ENCODE data around the gene ZNF850. TPM values are rescaled to one million over a fixed set of nuclear protein-coding genes. Genes with fewer than 3 reads are reported as not detected.
A peak's percentile ranks its signal among the peaks of the same experiment; 100 is the strongest.

The ZNF850 gene
- total and polyA plus RNA-seq, 12 donors, result 0.80 to 7.9 (median 3.8) TPM

DNA sequence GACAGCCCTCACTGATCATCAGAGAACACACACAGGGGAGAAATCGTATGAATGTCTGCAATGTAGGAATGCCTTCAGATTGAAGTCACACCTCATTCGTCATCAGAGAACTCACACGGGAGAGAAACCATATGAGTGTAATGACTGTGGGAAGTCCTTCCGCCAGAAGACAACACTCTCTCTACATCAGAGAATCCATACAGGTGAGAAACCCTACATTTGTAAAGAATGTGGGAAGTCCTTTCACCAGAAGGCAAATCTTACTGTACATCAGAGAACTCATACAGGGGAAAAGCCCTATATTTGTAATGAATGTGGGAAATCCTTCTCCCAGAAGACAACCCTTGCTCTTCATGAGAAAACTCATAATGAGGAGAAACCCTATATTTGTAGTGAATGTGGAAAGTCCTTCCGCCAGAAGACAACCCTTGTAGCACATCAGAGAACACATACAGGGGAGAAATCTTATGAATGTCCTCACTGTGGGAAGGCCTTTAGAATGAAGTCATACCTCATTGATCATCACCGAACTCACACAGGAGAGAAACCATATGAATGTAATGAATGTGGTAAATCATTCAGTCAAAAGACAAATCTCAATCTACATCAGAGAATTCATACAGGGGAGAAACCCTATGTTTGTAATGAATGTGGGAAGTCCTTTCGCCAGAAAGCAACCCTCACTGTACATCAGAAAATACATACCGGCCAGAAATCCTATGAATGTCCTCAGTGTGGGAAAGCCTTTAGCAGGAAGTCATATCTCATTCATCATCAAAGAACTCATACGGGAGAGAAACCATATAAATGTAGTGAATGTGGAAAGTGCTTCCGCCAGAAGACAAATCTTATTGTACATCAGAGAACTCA lies 52.7 kb downstream of the ZNF850 start:
- H3K36me3 ChIP-seq, result peaks cover 8 to 100% (median 86%) of the 10 kb centered on the region in 9 donors
- peaks cover 0 to 100% (median 97%) of the 10 kb centered on the region in 11 donors for H3K9me3 ChIP-seq
- no peaks in the 10 kb centered on the region for H3K27me3 ChIP-seq
- H3K4me3 ChIP-seq, result no peak overlapping the region
- no peaks in the 10 kb centered on the region for H3K4me1 ChIP-seq
- WGBS, 2 donors, result 98% methylated on average over 10 of the region's 10 CpGs
- no peak for ATAC-seq
- intact Hi-C loops (cut with DNase I), result loop anchor here in 1 of 10 donors (10.0 kb wide), 1 partner anchor 65 kb away; no protein-coding TSS in a partner anchor
- DNase-seq, result no peak
- TF ChIP-seq, protein P1, sequence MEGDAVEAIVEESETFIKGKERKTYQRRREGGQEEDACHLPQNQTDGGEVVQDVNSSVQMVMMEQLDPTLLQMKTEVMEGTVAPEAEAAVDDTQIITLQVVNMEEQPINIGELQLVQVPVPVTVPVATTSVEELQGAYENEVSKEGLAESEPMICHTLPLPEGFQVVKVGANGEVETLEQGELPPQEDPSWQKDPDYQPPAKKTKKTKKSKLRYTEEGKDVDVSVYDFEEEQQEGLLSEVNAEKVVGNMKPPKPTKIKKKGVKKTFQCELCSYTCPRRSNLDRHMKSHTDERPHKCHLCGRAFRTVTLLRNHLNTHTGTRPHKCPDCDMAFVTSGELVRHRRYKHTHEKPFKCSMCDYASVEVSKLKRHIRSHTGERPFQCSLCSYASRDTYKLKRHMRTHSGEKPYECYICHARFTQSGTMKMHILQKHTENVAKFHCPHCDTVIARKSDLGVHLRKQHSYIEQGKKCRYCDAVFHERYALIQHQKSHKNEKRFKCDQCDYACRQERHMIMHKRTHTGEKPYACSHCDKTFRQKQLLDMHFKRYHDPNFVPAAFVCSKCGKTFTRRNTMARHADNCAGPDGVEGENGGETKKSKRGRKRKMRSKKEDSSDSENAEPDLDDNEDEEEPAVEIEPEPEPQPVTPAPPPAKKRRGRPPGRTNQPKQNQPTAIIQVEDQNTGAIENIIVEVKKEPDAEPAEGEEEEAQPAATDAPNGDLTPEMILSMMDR (IDR thresholded peaks at IDR 0.05), result no peak
- no peak overlapping the region for H3K27ac ChIP-seq

DNA sequence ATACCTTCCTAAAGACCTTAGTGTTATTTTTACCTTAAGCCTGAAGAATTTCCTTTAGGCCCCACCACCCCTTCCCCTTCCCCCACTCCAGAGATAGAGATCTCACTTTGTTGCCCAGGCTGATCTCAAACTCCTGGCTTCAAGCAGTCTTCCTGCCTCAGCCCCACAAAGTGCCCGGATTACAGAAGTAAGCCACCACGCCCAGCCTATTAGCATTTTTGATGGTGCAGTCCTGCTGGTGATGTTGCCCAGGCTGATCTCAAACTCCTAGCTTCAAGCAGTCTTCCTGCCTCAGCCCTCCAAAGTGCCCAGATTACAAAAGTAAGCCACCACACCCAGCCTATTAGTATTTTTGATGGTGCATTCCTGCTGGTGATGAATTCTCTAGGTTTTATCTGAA lies 63.2 kb downstream of the ZNF850 start:
- Histone ChIP-seq H3K27me3 (no peaks in the 10 kb centered on the region), H3K27ac (no peak overlapping the region), H3K36me3 (peaks cover 11 to 96% (median 44%) of the 10 kb centered on the region in 9 donors), H3K9me3 (peaks cover 0 to 100% (median 99%) of the 10 kb centered on the region in 11 donors), H3K4me1 (no peaks in the 10 kb centered on the region), H3K4me3 (no peak overlapping the region)
- ATAC-seq, result no peak
- 87 to 88% methylated on average over 2 of the region's 2 CpGs for WGBS, 2 donors
- no peak for DNase-seq
- intact Hi-C loops (cut with DNase I), result no loop called here
- TF ChIP-seq, protein P1 (IDR thresholded peaks at IDR 0.05), result no peak

DNA sequence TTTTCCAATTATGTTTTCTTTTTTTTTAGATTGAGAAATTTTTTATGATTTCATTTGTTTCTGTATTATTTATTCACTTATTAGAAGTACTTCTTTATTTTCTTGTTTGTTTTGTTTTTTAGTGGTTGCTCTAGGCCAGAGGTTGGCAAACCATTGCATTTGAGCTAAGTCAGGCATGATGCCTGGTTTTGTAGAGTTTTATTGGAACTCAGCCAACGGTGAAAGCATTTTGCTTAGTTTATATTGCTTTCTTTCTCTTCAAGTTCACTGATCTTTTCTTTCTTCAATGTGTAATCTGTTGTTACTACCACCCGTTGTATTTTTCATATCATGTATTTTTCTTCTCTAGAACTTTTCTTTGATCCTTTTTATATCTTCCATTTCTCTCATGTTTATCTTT lies 65.5 kb downstream of the ZNF850 start:
- TF ChIP-seq, protein P1 (IDR thresholded peaks at IDR 0.05), result no peak
- H3K36me3 ChIP-seq, result peaks cover 0 to 84% (median 21%) of the 10 kb centered on the region in 9 donors
- 85 to 90% methylated on average over 2 of the region's 2 CpGs for WGBS, 2 donors
- DNase-seq (no peak), ATAC-seq (no peak)
- H3K27ac ChIP-seq, result no peak overlapping the region
- intact Hi-C loops (cut with DNase I), result no loop called here
- H3K9me3 ChIP-seq, result peaks cover 0 to 96% (median 84%) of the 10 kb centered on the region in 11 donors
- H3K27me3 ChIP-seq, result no peaks in the 10 kb centered on the region
- H3K4me1 ChIP-seq, result no peaks in the 10 kb centered on the region
- H3K4me3 ChIP-seq, result no peak overlapping the region

DNA sequence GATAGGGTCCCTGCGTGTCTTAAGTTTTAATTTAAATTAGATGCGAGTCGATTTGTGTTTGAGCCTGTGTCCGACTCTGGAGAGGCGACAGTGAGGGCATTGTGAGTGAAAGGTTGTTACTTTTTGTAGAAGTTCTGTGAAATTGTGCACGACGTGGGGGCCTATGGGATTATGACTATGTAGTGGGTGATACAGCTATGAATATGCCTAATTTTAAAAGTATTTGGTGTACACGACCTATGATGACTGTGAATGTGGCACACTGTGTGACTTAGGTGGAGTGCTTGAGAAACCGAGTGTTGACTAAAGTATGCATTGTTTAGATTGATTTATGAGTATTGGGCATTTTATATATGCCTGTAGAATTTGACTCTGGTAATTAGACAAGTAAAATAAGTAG lies 84.5 kb downstream of the ZNF850 start:
- no peak for DNase-seq
- peak overlapping the region; percentile 60 to 89 (median 80) for H3K4me3 ChIP-seq
- peaks cover 0 to 61% (median 2%) of the 10 kb centered on the region in 11 donors for H3K9me3 ChIP-seq
- 8 to 11% methylated on average over 9 of the region's 9 CpGs for WGBS, 2 donors
- no peak for ATAC-seq
- peaks cover 4 to 26% (median 19%) of the 10 kb centered on the region in 9 donors for H3K4me1 ChIP-seq
- H3K27me3 ChIP-seq, result no peaks in the 10 kb centered on the region
- peak overlapping the region in 9 of 10 donors; percentile 38 to 86 (median 75) for H3K27ac ChIP-seq
- TF ChIP-seq, protein P1 (IDR thresholded peaks at IDR 0.05), result no peak
- H3K36me3 ChIP-seq, result peaks cover 0 to 61% (median 36%) of the 10 kb centered on the region in 9 donors
- intact Hi-C loops (cut with DNase I), result loop anchor here in 1 of 10 donors (10.0 kb wide), 2 partner anchors 87 to 113 kb away; partner anchors contain the start of genes ZNF529 and ZNF850
